NCI-H146 treated with DMSO at 0.1 percent for 48 hours (cell line): Measurements from ENCODE around the gene POU2AF1.
A peak's percentile ranks its signal among the peaks of the same experiment; 100 is the strongest.
"Not testable (repeated sequence)": the region's sequence is repeated elsewhere in the genome, so short reads cannot be mapped to it uniquely, and the experiment has no call there.

Experiments
- DNase-seq: peaks from one replicate; lab custom pipeline; 2025; ENCODE audit not compliant: unreplicated experiment; lab: John Stamatoyannopoulos, UW

POU2AF1 gene

DNA sequence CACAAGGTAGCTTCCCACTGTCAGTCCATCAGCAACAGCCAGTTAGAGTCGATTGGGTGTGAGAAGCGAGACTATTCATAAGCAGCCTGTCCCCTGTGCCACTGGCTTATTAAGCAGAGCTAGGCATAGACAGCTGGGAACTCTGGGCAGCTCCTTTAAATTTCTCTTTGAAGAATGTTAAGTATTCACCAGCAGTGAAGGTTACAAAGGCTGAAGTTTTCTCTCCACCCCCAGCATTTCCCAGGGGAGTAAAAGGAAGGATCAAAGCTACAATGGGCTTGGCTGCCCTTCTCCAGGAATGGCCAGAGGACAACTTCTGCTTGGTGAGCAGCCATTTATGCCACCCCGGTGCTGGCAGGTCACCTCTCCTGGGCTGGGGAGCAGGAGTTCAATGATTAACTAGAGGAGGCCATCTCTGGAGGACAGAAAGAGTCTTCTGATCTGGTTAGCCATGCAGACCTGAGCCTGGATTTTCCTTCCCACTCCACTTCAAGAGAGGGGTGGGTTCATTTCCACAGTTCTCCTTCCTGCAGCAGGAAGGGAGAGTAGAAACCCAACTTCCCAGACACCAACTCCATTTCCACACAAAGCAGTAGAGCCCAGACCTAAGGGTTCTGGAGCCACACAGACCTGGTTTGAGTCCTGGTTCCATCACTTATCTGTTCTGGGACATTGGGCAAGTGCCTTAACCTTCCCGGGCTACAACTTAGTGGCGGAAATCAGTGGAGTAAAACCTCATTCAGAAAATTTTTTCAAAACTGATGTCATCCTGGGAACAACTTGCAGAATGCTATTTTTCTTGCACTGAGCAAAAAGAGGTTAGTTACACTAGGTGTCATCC, 58.1 kb downstream of the POU2AF1 start:
- DNase-seq, result no peak

GRCh38 chr11:111320199-111320598, 58.9 kb downstream of the POU2AF1 start:
- not testable (repeated sequence) for DNase-seq

DNA sequence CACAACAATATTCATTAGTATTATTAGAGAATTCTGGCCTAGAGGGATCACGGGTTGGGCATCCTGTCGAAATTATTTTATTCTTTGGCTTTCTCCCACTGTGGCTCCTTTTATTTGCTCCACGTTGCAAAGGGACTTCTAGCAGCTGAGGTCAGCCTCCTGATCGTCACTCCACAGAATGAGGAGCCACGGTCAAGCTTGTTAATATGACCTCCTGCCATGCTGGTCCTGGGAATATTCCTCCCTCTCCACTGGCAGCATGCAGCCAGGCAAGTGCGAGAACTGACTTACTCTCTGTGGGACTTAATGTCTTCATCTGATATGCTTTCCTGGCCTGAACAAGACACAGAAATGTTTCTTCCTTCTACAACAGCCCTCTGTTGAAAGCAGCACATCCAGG, 59.8 kb downstream of the POU2AF1 start:
- no peak for DNase-seq

GRCh38 chr11:111312076-111312475, 67.0 kb downstream of the POU2AF1 start:
- no peak for DNase-seq

DNA sequence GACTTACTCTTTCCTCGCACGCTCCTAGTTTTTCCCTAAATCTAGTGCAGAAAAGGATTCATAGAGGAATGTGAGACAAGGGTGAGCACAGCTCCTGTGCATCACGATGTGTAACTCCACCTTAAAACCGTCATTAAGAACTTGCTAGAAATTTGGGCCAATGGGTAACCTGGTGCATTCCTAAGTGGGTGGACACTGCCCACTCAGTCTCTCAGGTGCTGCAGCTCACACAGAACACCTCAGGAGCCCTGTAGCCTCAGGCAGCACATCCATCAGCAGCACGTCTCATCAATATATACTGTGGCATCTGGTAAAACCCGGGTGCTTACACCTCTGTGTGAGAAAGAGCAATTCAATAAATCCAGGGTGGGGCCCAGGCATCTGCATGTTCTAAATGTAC, 68.4 kb downstream of the POU2AF1 start:
- DNase-seq, result peak; percentile 12

- DNase-seq, result no peak
Measured at GRCh38 chr11:111310088-111310487, 69.0 kb downstream of the POU2AF1 start.

DNA sequence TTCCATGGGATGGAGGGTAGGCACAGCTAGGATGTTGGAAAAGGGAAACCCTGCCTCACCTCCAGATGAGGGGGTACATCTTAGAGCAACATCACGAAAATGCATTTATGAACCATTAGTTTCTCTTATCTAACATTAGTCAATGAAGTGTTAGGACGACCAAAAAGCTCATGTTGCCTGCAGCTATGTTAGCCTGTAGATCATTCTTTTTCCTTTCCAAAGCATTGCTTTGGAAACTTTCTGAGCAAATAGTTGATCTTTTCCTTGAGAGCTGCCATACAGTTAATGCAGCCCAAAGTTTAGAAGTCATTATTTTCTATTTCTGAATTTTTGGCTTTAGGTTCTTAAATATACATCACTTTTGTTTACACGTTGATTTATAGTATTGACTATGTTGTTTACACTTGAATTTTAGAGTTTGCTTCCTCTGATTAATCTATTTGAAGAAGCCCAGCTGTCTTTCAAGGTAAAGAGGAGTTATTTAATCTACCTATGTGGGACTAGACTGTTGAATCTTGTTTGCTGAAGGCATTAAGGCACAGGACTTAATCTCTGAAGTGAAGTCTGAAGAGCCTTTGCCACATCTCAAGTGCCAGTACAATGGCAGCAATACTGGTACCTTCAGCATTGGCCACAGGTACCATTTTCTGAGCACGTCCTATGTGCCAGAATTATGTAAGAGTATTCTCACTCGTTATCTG, 69.7 kb downstream of the POU2AF1 start:
- DNase-seq, result no peak

DNA sequence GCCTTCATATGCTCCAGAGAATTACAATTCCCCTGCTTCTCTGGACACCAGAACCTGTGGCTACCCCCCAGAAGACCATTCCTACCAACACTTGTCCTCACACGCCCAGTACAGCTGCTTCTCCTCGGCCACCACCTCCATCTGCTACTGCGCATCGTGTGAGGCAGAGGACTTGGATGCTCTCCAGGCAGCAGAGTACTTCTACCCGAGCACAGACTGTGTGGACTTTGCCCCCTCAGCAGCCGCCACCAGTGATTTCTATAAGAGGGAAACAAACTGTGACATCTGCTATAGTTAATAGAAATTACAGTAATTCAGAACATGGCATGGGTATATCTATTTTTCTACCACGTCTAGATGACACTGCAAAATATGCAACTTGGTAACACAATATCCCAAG, 70.9 kb downstream of the POU2AF1 start:
- DNase-seq, result peak; percentile 75

- DNase-seq, result peak; percentile 11
Measured at GRCh38 chr11:111307472-111308108, 71.5 kb downstream of the POU2AF1 start.

DNA sequence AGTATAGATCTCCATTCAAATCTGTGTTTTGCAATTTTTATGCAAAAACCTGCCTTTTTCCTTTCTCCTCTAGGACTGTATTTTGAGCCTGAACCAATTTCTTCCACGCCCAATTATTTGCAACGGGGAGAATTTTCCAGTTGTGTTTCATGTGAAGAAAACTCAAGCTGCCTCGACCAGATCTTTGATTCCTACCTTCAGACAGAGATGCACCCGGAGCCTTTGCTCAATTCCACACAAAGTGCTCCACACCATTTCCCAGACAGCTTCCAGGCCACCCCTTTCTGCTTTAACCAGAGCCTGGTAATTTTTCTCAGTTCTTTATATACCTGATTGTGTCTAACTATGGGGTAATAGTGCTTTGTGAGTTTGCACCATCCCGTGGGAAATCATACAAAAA, 72.8 kb downstream of the POU2AF1 start:
- no peak for DNase-seq

- no peak for DNase-seq
Measured at GRCh38 chr11:111305876-111306275, 73.2 kb downstream of the POU2AF1 start.

- no peak for DNase-seq
Measured at GRCh38 chr11:111305162-111305802, 73.8 kb downstream of the POU2AF1 start.

DNA sequence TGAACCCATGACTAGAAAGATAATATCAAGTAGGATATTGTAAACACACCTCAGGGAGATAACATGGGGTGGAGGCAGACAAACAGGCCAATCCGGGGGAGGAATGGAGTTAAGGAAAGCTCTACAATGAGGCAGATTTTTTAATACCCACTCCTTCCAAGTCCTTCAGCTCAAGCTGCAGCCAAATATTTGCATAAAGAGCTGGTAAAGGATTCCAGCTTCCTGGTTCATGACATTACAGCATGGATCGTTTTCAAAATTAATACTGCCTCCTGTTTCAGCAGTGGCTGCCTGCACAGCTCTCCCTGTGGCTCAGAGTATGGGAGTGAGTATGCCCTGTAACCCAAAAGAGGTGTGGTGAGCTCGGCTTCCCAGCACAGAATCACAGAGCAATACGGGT, 75.6 kb downstream of the POU2AF1 start:
- peak; percentile 32 for DNase-seq

DNA sequence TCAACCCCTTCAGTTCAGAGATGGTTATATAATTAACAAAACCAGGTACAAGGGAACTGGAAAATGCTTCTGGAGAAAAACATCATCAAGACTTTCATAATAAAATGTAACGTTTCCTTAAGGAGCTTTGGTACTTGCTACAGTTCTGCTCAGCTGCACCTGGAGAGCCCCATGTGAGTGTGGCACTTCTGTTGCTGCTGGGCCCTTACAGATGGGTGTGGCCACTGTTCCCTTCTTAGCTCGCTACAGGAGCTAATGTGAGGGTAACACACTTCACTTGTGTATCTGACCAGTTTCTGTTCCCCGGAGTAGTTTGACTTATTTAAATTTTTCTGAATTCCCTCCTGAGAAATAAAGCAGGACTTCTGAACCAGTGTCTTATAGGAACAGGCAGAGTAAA, 76.8 kb downstream of the POU2AF1 start:
- DNase-seq, result no peak
